Measurements from ENCODE around the gene ARHGAP45.

- 0 out of 2 replicates have a peak, but pooled peaks have one; percentile 17 for TF ChIP-seq POLR2AphosphoS5 (IDR thresholded peaks at IDR 0.05; ENCODE audit: low read depth, low read length)
- TF ChIP-seq REST (IDR thresholded peaks at IDR 0.05; ENCODE audit: insufficient read depth in 1 of 2, low read depth in 2 of 2, low read length in 2 of 2): no peak; a peak in 1 of 4 replicates
- TF ChIP-seq TAF1 (IDR thresholded peaks at IDR 0.05; ENCODE audit: borderline replicate concordance, insufficient read depth, low read length): 0 out of 2 replicates have a peak, but pooled peaks have one; percentile 17
Observed at GRCh38 chr19:1131718-1132551, 65.0 kb downstream of the ARHGAP45 start.
